ENCODE data around the gene IFNB1. TPM values are rescaled to one million over a fixed set of nuclear protein-coding genes. Genes with fewer than 3 reads are reported as not detected.

Gene IFNB1
- total RNA-seq, 2 donors from 2014 or later, result not detected

GRCh38 chr9:21082671-21083070, 4.9 kb upstream of the IFNB1 start:
- peaks cover 0 to 23% of the 10 kb centered on the region in 2 donors for H3K4me1 ChIP-seq (ENCODE audit: control insufficient read depth in 1 of 2, low read depth in 2 of 2)
- no peak for TF ChIP-seq CTCF (IDR thresholded peaks at IDR 0.05)
- H3K36me3 ChIP-seq, result no peaks in the 10 kb centered on the region
- H3K27ac ChIP-seq, result no peak overlapping the region
- H3K9me3 ChIP-seq, result peaks cover 6% of the 10 kb centered on the region
- DNase-seq (ENCODE audit: low spot score) (no peak), ATAC-seq (ENCODE audit: insufficient number of reproducible peaks, low FRiP score, low read depth) (peak; percentile 55)
- no peaks in the 10 kb centered on the region for H3K27me3 ChIP-seq (replicated peaks; ENCODE audit: insufficient read depth)
- no peak overlapping the region for H3K4me3 ChIP-seq

GRCh38 chr9:21081999-21082398, 4.3 kb upstream of the IFNB1 start:
- peaks cover 3% of the 10 kb centered on the region for H3K9me3 ChIP-seq
- H3K4me3 ChIP-seq, result no peak overlapping the region
- DNase-seq (ENCODE audit: low spot score) (no peak), ATAC-seq (ENCODE audit: insufficient number of reproducible peaks, low FRiP score, low read depth) (no peak)
- H3K36me3 ChIP-seq, result no peaks in the 10 kb centered on the region
- peaks cover 0 to 23% of the 10 kb centered on the region in 2 donors for H3K4me1 ChIP-seq (ENCODE audit: control insufficient read depth in 1 of 2, low read depth in 2 of 2)
- TF ChIP-seq CTCF (IDR thresholded peaks at IDR 0.05), result no peak
- H3K27ac ChIP-seq, result no peak overlapping the region
- no peaks in the 10 kb centered on the region for H3K27me3 ChIP-seq (replicated peaks; ENCODE audit: insufficient read depth)

GRCh38 chr9:21081451-21081850, 3.7 kb upstream of the IFNB1 start:
- Histone ChIP-seq H3K9me3 (no peaks in the 10 kb centered on the region), H3K27me3 (replicated peaks; ENCODE audit: insufficient read depth) (no peaks in the 10 kb centered on the region), H3K4me1 (ENCODE audit: control insufficient read depth in 1 of 2, low read depth in 2 of 2) (peaks cover 0 to 23% of the 10 kb centered on the region in 2 donors), H3K27ac (no peak overlapping the region), H3K36me3 (no peaks in the 10 kb centered on the region), H3K4me3 (no peak overlapping the region)
- TF ChIP-seq CTCF (IDR thresholded peaks at IDR 0.05), result no peak
- ATAC-seq (ENCODE audit: insufficient number of reproducible peaks, low FRiP score, low read depth) (no peak), DNase-seq (ENCODE audit: low spot score) (no peak)

- no peak for TF ChIP-seq CTCF (IDR thresholded peaks at IDR 0.05)
- no peaks in the 10 kb centered on the region for H3K9me3 ChIP-seq
- H3K4me3 ChIP-seq, result no peak overlapping the region
- H3K4me1 ChIP-seq (ENCODE audit: control insufficient read depth in 1 of 2, low read depth in 2 of 2), result peaks cover 0 to 23% of the 10 kb centered on the region in 2 donors
- H3K27ac ChIP-seq, result no peak overlapping the region
- DNase-seq (ENCODE audit: low spot score) (no peak), ATAC-seq (ENCODE audit: insufficient number of reproducible peaks, low FRiP score, low read depth) (no peak)
- no peaks in the 10 kb centered on the region for H3K27me3 ChIP-seq (replicated peaks; ENCODE audit: insufficient read depth)
- no peaks in the 10 kb centered on the region for H3K36me3 ChIP-seq
These were observed 3.1 kb upstream of the IFNB1 start for GRCh38 chr9:21080793-21081192.

GRCh38 chr9:21078702-21079101, 960 bp upstream of the IFNB1 start:
- H3K4me1 ChIP-seq (ENCODE audit: control insufficient read depth in 1 of 2, low read depth in 2 of 2), result peaks cover 0 to 23% of the 10 kb centered on the region in 2 donors
- DNase-seq (ENCODE audit: low spot score) (no peak), ATAC-seq (ENCODE audit: insufficient number of reproducible peaks, low FRiP score, low read depth) (no peak)
- no peak overlapping the region for H3K4me3 ChIP-seq
- no peak for TF ChIP-seq CTCF (IDR thresholded peaks at IDR 0.05)
- H3K27me3 ChIP-seq (replicated peaks; ENCODE audit: insufficient read depth), result no peaks in the 10 kb centered on the region
- H3K36me3 ChIP-seq, result no peaks in the 10 kb centered on the region
- H3K9me3 ChIP-seq, result no peaks in the 10 kb centered on the region
- no peak overlapping the region for H3K27ac ChIP-seq

Measured in thoracic aorta (tissue), 2 donors.